Vagina (tissue), 2 donors: ENCODE data around the gene SPTBN1.

Experiments
- CTCF ChIP-seq, 3 experiments: fragments of 450-650 bp in 2 of 3; fragments of 200-600 bp in 1 of 3; sonication (generic) in 1 of 3; IDR thresholded peaks; one replicate each; pipeline ENCODE4 v1.5.1; 2017 to 2019; ENCODE audit warnings: antibody characterized with exemption in 3 of 3, mild to moderate bottlenecking in 2 of 3, moderate library complexity in 2 of 3
- POLR2A ChIP-seq, 2 donors: fragments of 450-650 bp; IDR thresholded peaks; one replicate each; pipeline ENCODE4 v1.6.1; 2017; ENCODE audit warnings: antibody characterized with exemption in 2 of 2, mild to moderate bottlenecking in 2 of 2, moderate library complexity in 2 of 2
- POLR2AphosphoS5 ChIP-seq, 2 donors: sonication (generic); formaldehyde crosslinking; IDR thresholded peaks; one replicate each; pipeline ENCODE4 v1.9.0; 2017; ENCODE audit warnings: antibody characterized with exemption in 2 of 2, mild to moderate bottlenecking in 2 of 2, low read depth in 1 of 2; ENCODE audit not compliant: insufficient read depth in 1 of 2

- no peak for TF ChIP-seq POLR2A (IDR thresholded peaks at IDR 0.05)
- TF ChIP-seq POLR2AphosphoS5 (IDR thresholded peaks at IDR 0.05; ENCODE audit: insufficient read depth in 1 of 2, low read depth in 1 of 2): no peak
- no peak for TF ChIP-seq CTCF (IDR thresholded peaks at IDR 0.05)
These were observed 264.4 kb downstream of the SPTBN1 start for GRCh38 chr2:54720563-54720962.
